Small intestine (tissue), 7 donors: ENCODE data around the gene RSPH9. TPM values are rescaled to one million over a fixed set of nuclear protein-coding genes. Genes with fewer than 3 reads are reported as not detected.
A peak's percentile ranks its signal among the peaks of the same experiment; 100 is the strongest.

ENCODE experiments used
- DNase-seq, 2 donors: peaks; one replicate each; pipeline versions ENCODE4 v3.0.0 to v3.0.0-alpha.2; 2013
- FAIRE-seq: peaks from 2 replicates; lab custom pipeline; 2012; peaks lifted over from hg19 to GRCh38; lab: Jason Lieb, UNC
- H3K27ac ChIP-seq, 3 donors: one replicate each; pipeline ENCODE4 v1.5.1; 2013; ENCODE audit warnings: low read length in 2 of 3, mild to moderate bottlenecking in 2 of 3, control low read depth in 1 of 3, inconsistent platforms in 1 of 3, low read depth in 1 of 3, moderate library complexity in 1 of 3
- H3K27me3 ChIP-seq, 3 donors: one replicate each; pipeline ENCODE4 v1.6.1; 2013; ENCODE audit warnings: low read length in 3 of 3, inconsistent platforms in 1 of 3; ENCODE audit not compliant: control insufficient read depth in 3 of 3, insufficient read depth in 3 of 3
- H3K36me3 ChIP-seq, 3 donors: one replicate each; pipeline ENCODE4 v1.6.1; 2013; ENCODE audit warnings: low read length in 3 of 3, inconsistent platforms in 1 of 3, low read depth in 1 of 3, mild to moderate bottlenecking in 1 of 3, moderate library complexity in 1 of 3; ENCODE audit not compliant: control insufficient read depth in 3 of 3, insufficient read depth in 2 of 3
- H3K4me1 ChIP-seq, 3 donors: one replicate each; pipeline ENCODE4 v1.6.1; 2013; ENCODE audit warnings: low read length in 2 of 3, inconsistent platforms in 1 of 3, low read depth in 1 of 3, mild to moderate bottlenecking in 1 of 3, moderate library complexity in 1 of 3; ENCODE audit not compliant: control insufficient read depth in 3 of 3, insufficient read depth in 2 of 3
- H3K4me3 ChIP-seq, 3 donors: one replicate each; pipeline ENCODE4 v1.5.1; 2013; ENCODE audit warnings: low read length in 3 of 3, control low read depth in 1 of 3, inconsistent platforms in 1 of 3, low read depth in 1 of 3, mild to moderate bottlenecking in 1 of 3, moderate library complexity in 1 of 3
- H3K9me3 ChIP-seq, 2 donors: one replicate each; pipeline ENCODE4 v1.6.1; 2013; ENCODE audit warnings: low read depth in 1 of 2, low read length in 1 of 2; ENCODE audit not compliant: control insufficient read depth in 2 of 2, insufficient read depth in 1 of 2
- WGBS, 3 donors: extraction: QIAGEN DNeasy Blood & Tissue Kit; methylation state at CpG; one replicate each; pipeline ENCODE4 v1.1.7; 2013; 5-methylcytosine and 5-hydroxymethylcytosine counted together
- polyA plus RNA-seq, 4 donors: library from polyadenylated mRNA; stranded (reverse) in 3 of 4; unstranded in 1 of 4; fragments of 200-250 nt in 3 of 4; fragments of 120-200 nt in 1 of 4; gene quantifications; one replicate each; pipeline versions ENCODE4 v1.2.1 to v1.2.3, GENCODE V29; 2013
- donor health status: healthy with polysubstance abuse.
- donor health status: control.
- donor health status: control.
- donor health status: Bipolar disorder and iron deficiency.
- donor health status: healthy.

The RSPH9 gene
- polyA plus RNA-seq, 4 donors = 0.42 to 1.1 (median 0.76) TPM

DNA sequence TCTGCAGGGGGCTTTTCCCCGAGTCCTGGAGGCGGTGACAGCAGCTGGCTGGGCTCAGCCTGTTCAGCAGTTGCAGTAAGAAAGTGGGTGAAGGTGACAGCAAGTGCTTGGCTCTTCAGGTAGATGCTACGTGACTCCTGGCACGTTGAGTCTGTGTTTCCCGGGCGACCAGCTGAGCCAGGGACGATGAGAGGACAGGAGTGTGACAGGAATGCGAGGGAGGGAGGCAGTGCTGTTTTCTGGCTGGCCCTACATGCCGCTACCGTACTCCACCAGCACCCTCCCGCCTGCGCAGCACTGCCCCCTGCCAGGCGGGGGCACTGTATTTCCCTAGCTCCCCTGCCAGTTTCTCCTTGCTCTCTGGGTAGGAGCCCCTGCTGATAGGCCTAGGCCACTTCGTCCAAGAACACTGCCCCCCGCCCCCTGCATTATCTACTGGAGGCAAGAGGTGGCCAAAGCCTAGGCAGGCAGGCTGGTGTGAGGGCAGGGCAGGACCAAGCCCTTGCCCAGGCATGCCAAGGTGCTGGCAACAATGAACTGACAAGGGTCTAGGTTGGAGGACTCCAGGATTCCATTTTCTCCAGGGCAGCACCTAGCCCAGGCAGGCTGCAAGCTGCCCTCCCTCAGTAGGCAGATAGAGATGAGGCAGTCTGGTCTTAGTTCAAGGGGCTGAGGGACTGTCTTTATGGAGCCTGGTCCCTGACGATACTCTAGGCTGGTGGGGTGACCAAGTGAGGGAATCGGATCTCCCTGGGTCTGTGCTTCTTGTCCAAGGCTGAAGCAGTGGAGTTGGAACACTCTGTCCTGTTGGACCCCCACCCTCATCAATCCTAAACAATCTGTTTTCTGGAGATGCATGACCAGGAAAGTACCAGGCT is 23.6 kb downstream of the RSPH9 start:
- H3K9me3 ChIP-seq = no peaks in the 10 kb centered on the region
- peaks cover 0 to 39% (median 0%) of the 10 kb centered on the region in 3 donors for H3K4me1 ChIP-seq
- H3K4me3 ChIP-seq = no peak overlapping the region
- FAIRE-seq (no peak), DNase-seq (peak; percentile 57 to 77)
- 18 to 25% (median 19%) methylated on average over 17 of the region's 17 CpGs for WGBS, 3 donors
- peak overlapping the region in 1 of 3 donors; percentile 11 for H3K27ac ChIP-seq
- H3K36me3 ChIP-seq = peaks cover 0 to 44% (median 5%) of the 10 kb centered on the region in 3 donors
- no peaks in the 10 kb centered on the region for H3K27me3 ChIP-seq

DNA sequence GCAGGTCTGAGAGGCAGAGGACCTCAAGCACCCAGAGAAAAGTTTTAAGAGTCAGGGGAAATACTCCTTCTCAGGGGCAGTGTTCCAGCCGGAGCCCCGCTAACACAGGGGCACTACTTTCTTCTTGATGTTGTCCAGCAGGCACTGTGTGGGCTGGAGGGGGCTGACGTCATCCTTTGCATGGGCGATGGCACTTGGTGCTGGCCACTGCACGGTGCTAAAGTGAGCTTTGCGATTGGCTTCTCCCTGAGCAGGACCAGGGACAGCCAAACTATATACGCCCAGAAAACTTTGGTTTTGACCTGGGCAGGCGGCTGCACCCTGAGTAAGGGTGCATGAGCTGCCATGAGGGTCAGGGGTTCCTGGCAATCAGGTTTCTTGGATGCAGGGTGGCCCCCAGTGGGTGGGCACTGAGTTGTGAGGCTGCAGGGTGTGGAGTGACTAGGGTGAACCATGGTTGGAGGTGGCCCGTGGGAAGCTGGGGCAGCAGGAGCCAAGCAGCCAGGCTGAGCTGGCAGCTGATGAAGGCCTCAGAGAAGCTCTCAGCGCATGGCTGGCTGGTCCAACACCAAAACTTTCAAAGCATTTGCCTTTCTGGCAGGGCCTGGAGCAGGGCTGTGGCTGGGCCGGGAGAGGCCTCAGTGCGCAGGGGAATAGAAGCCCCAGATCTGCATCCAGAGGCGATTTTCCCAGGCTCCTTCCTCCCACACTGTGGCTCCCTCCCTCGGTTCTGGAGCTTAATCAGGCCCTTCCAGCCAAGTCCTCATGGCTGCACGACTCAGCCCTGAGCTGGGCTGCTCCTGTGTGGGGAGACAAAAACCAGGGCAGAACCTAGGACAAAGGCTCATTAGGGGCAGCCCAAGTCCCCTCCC is 24.4 kb downstream of the RSPH9 start:
- Histone ChIP-seq H3K9me3 (no peaks in the 10 kb centered on the region), H3K27ac (peak overlapping the region in 1 of 3 donors; percentile 34), H3K4me1 (peaks cover 0 to 41% (median 0%) of the 10 kb centered on the region in 3 donors), H3K36me3 (peaks cover 0 to 53% (median 8%) of the 10 kb centered on the region in 3 donors), H3K27me3 (no peaks in the 10 kb centered on the region), H3K4me3 (no peak overlapping the region)
- no peak for DNase-seq
- no peak for FAIRE-seq
- 62 to 80% (median 72%) methylated on average over 14 to 15 of the region's 15 CpGs for WGBS, 3 donors

DNA sequence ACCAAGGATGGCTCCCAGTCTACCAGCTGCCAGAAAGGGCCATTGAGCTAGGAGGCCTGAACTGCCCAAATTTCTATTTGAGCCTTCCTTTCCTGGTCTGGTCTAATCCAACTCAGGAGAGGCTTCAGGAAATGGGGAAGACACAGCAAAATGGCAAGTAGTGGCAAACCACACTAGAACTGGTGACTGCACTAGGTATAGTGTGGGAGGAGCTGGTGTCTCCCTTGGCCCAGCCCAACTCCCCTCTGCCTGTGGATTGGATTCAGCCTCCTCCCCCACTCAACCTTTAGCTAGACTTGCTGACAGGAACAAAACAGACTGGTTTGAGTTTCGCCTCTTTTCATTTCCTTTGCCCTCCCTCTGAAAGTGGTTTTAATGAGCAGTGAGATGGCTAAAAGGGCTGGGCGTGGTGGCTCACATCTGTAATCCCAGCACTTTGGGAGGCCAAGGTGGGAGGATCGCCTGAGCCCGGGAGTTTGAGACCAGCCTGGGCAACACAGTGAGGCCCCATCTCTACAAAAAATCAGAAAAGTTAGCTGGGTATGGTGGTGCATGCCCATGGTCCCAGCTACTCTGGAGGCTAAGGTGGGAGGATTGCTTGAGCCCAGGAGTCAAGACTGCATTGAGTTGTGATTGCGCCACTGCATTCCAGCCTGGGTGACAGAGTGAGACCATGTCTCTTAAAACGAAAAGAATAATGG is 25.2 kb downstream of the RSPH9 start:
- Histone ChIP-seq H3K27ac (peak overlapping the region in 1 of 3 donors; percentile 34), H3K4me3 (no peak overlapping the region), H3K27me3 (no peaks in the 10 kb centered on the region), H3K4me1 (peaks cover 0 to 41% (median 0%) of the 10 kb centered on the region in 3 donors), H3K9me3 (no peaks in the 10 kb centered on the region), H3K36me3 (peaks cover 5 to 61% (median 8%) of the 10 kb centered on the region in 3 donors)
- FAIRE-seq (no peak), DNase-seq (no peak)
- 80 to 87% (median 83%) methylated on average over 6 of the region's 6 CpGs for whole genome bisulfite sequencing, 3 donors

DNA sequence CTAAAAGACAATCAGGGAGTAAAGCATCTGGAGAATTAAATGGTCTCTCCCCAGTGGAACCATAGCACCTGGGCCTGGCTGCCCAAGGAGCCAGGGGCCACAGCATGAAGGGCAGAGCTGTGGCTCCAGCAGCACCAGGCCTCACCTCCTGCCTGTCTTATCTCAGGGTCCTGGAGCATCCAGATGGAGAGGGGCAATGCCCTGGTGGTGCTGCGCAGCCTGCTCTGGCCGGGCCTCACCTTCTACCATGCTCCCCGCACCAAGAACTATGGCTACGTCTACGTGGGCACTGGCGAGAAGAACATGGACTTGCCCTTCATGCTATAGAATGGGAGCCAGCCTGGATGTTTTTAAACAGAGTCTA is 25.8 kb downstream of the RSPH9 start:
- Histone ChIP-seq H3K27ac (no peak overlapping the region), H3K4me1 (peaks cover 0 to 41% (median 0%) of the 10 kb centered on the region in 3 donors), H3K4me3 (no peak overlapping the region), H3K27me3 (no peaks in the 10 kb centered on the region), H3K36me3 (peaks cover 8 to 66% (median 10%) of the 10 kb centered on the region in 3 donors), H3K9me3 (no peaks in the 10 kb centered on the region)
- DNase-seq (no peak), FAIRE-seq (no peak)
- WGBS, 3 donors = 95 to 99% (median 97%) methylated on average over 6 of the region's 6 CpGs

DNA sequence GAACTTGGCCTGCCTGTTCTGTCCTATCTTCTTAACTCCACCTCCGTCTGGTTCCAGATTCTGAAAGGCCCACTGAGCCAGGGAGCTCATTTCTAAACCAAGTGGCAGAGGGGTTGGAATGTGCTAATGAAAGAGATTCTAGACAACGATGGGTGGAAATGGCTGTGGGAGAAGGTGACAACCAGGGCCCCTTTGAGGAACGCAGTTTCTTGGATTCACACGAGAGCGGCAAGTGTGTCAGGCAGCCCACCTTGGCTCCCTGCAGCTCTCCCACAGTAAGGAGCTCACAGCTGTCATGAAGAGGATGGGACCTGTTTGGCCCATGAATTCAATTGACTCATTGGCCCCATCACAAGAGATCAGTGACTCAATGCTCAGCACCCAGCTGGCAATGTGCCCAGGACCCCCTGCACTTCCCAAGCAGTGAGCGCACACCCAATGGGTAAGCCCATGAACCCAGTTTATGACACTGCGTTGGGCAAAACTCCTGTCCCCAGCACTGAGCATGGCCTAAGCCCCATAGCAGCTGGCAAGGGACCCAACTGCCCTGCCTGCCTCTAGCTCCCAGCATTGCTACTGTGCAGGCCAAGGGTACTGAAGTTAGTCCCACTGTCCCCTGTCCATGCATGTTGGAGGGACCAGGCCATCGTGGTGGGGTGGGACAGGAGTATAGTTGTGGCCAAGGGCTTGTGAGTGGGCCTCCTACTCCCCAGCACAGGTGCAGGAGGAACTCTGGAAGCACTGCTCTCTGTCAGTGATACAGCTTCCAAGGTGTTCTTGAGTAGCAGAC is 26.4 kb downstream of the RSPH9 start:
- no peak for FAIRE-seq
- H3K4me1 ChIP-seq = peaks cover 0 to 41% (median 0%) of the 10 kb centered on the region in 3 donors

DNA sequence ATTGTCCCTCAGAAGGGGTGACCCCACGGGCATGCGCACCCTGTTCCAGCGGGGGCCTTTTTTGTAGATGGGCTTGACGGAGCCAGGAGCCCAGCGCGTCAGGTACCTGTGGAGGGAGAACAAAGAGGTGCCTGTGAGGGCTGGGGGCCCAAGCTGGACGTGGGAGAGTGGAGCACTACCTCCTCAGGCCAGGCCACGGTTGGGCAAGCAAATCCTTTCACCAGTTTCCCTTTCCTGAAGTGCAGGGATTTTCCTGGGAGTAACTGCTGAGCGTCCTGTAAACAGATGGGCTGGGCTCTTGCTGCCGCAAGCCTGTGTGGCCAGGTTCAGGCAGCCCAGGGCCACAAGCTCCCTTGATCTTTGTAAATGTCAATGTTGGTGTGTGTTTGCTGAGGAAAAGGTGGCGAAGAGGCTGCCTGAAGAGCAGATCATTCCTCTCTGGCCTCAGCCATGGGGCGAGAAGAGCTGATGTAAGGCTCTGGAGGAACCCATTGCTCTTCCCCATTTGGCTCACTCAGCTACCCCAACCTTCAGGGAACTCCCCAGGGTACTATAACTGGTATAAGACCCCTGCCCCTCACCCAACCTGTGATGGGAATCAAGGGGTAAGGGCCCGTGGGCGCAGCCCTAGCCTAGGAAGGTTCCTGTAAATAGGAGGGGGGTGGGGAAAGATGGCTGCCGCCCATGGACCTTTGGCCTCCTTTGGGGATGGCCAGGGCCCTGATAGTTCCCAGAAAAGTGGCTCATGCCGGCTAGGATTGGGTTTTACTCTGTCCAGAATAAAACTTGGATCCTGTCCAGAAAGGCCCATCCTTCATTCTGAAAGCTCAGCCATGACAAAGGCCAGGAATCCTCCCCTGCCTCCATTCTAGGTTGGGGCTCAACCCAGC is 27.2 kb downstream of the RSPH9 start:
- no peak for DNase-seq
- no peak for FAIRE-seq
- no peaks in the 10 kb centered on the region for H3K9me3 ChIP-seq
- H3K27me3 ChIP-seq = no peaks in the 10 kb centered on the region
- peaks cover 8 to 79% (median 14%) of the 10 kb centered on the region in 3 donors for H3K36me3 ChIP-seq
- H3K4me3 ChIP-seq = no peak overlapping the region
- peaks cover 0 to 38% (median 0%) of the 10 kb centered on the region in 3 donors for H3K4me1 ChIP-seq
- peak overlapping the region in 2 of 3 donors; percentile 6 to 29 for H3K27ac ChIP-seq
- 79 to 87% (median 84%) methylated on average over 16 of the region's 16 CpGs for WGBS, 3 donors

More for the DNA sequence above, 26.4 kb downstream of the RSPH9 start:
- DNase-seq = no peak
- H3K27me3 ChIP-seq = no peaks in the 10 kb centered on the region
- no peak overlapping the region for H3K27ac ChIP-seq
- peaks cover 8 to 71% (median 11%) of the 10 kb centered on the region in 3 donors for H3K36me3 ChIP-seq
- WGBS, 3 donors = 94% methylated on average over 8 of the region's 8 CpGs
- no peak overlapping the region for H3K4me3 ChIP-seq
- H3K9me3 ChIP-seq = no peaks in the 10 kb centered on the region
